ENCODE measurements around the gene USP21.

The USP21 gene

DNA sequence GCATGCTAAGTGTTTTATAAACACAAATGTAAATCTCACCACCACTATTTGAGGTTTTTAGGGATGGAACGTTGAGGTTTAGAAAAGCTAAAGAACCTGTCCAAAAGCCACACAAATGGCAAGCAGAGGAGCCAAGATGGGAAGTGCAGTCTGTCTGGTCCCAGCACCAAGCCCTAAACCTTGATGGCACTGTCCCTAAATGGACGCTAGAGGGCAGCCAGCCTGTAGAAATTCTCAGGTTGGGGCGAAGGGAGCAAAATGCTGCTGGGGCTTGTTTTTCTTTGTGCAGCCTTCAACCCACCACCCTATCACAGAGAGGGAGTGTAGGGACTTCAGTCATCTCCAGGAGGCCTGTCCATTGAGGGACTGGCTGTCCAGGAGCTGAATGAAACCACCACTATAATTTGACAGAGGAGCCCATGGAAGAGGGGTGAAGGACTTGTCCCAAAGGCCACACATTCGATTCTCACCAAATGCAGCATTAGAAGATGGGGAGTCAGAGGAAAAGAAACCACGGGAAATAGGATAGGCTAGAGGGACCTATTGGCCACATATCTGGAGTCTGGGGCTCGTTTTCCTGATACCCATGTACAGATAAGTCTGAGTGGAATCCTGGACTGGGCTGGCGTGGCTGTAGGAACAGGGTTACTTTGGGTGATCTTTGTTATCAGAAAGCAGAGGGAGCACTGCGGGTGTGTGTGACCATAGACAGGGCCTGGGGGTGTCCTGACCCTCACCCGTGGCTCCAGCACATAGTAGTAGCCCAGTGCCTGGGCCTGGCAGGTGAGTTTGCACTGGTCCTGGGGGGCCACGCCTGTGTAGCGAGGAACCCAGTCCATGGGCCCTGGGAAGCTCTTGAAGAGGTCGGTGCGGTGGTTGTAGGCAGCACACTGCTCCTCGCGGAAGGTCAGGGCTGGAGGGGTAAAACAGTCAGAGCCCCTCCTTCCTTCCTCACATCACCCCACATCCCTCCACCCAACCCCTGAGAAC lies 33.5 kb downstream of the USP21 start:
- peak; percentile 27 to 39 (median 32) for DNase-seq (ENCODE audit: low read depth in 4 of 4, low spot score in 1 of 4)

DNA sequence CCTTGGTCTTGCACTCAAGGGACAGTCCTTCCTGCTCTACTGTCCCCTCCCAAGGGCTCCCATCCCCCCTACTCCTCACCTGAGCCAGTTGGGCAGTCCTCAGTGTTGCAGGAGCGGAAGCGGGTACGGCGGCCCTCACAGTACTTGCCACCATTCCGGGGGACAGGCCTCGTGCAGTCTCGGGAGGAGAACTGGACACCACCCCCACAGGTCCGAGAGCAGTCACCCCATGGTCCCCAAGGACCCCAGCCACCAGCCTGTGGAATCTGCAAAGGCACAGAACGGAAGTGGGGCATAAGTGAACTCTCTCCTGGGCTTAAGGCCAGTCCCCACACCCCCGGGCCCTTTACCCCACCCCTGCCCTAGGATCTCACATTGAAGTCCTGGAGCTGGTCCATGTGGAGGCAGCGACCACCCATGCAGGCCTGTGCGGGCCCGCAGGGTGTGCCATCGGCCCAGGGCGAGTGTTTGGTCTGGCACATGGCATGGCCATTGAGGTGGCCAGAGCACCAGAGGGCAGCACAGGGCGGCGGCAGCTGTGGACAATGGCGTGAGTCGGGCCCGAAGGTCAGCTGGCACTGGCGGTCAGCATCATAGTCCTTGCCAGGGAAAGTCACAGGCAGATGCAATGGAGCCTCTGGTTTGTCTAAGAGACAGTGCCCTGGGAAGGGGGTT lies 34.4 kb downstream of the USP21 start:
- DNase-seq (ENCODE audit: low read depth in 4 of 4, low spot score in 1 of 4), result no peak

DNA sequence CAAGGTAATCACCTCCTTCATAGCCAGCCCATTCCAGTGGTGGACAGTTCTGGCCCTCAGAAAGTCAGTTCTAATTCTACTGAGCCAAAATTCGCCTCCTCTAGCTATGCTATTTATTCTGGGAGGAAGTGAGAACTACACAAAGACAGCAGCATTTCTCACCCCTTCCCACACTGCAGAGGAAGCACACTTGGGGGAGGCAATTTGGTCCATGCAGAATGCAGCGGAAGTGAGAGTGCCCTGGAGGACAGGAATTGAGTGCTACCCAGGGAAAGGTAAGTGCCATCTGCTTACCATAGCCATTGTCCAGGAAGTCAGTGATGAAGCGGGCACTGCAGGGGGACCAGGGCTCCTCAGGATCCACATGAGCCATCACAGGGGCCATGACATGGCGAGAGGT lies 35.9 kb downstream of the USP21 start:
- DNase-seq (ENCODE audit: low read depth in 4 of 4, low spot score in 1 of 4), result no peak

DNA sequence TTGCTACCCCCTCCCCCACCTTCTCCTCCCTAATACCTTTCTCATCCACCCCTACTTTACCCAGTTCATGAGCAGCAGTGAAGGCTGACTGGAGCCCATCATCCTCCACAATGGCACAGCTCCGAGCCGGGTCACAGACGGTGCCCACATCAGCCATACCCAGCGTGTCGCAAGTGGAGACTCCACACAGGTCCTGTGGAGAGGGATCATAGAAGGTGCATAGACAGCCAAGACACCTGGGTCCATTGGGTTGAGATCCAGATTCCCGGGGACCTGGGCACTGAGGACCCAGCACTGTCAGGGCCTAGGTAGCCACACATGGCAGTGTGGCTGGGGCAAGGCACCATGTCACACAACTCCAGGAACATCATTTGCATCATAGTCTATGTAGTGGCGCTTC lies 36.8 kb downstream of the USP21 start:
- no peak for DNase-seq (ENCODE audit: low read depth in 4 of 4, low spot score in 1 of 4)

DNA sequence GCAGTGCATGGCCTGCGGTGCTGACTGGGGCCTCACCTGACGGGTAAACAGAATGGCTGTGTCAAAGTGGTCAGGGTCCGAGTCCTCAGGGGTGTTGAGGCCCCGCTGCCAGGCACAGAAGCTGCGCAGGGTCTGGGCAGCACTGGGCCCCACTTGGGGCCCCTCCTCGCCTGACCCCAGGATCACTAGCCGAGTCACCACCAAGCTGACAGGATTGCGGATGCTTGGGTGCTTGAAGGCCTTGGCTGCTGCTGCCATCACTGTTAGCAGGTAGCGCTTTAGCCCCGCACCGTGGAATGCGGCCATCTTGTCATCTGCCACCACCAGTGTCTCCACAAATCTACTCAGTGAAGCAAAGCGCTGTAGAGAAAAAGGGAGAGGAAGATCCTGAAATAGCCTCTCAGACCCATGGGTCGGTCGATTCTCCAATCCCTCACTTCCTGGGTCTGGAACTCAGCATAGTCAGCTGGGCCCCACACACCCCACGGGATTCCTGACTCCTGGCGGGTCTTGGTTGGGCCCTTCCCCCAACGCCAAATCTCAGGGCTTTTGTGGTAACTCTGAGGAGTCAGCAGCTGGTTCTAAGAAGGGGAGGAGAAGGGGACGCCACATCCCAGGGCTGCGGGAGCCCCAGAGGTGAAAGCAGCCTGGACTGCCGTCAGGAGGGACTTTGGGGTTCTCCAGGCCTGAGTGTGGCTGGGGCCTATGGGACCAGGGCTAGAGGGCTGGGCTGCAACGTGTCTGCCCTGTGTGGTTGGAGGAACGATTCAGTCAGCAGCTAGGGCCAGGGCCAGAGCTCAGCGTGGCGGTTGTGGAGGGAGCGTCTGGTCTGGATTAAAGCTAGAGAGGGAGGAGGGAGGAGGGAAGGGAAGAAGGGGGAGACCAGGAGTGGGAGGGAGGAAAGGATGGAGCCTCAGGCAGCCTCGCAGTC lies 37.5 kb downstream of the USP21 start:
- no peak for DNase-seq (ENCODE audit: low read depth in 4 of 4, low spot score in 1 of 4)

DNA sequence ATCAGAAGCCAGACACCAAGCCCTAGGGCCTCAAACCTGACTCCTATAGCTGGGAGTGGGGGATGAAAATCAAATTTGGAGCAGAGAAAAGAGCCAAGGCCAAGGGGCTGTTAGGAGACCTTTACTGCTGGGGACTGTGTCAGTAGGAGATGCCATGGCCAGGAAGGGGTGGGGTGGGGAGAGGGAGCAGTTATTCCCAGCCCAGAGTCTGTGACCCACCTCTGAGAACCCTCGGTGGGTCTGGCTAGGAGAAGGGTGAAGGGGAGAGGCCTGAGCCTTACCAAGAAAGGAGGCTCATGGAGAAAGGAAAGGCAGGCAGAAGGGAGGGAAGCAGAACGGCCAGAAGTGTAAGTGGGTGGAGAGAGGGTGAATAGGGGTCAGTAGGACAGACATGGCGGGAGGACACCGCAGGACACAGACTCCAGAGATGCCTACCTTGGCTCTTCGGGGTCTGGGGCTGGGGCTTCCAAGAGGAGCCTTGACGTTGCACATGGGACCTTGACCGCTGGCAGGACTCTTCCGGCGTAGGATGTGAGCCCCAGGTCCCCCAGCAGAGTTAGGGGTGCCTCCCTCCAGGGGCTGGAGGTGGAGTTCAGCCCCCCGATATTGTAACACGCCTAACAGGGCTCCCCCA lies 38.4 kb downstream of the USP21 start:
- no peak for DNase-seq (ENCODE audit: low read depth in 4 of 4, low spot score in 1 of 4)

DNA sequence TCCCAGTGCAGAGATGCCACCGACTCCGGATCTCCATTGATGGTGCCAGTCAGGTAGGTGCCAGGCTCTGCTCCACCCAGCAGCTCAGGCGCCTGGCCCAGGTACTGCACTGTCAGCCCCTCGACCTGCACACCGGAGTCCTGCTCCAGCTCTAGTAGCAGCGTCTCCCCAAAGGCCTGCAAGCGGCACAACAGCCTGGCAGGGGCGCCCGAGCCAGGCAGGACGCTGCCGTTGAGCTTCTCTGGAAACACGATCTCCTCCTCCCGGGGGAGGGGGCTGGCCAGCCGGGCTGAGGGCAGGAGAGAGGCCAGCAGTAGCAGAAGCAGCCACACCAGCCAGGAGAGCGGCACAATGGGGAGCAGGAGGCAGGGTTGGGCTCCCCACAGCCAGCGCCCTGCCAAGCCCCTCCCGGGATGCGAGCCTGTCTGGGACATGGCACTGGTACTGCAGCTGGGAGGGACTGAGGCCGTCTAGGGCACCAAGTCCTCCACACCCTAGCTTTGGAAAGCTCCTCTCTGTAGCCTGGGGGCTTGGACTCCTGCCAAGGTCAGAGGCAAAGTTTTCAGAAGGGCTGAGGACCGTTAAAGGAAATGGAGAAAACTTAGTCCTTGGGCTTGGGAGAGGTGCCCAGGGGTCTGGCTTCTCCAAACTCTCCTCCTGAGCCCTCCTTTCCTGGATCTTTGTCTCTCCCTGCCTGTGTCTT lies 39.0 kb downstream of the USP21 start:
- DNase-seq (ENCODE audit: low read depth in 4 of 4, low spot score in 1 of 4), result no peak

DNA sequence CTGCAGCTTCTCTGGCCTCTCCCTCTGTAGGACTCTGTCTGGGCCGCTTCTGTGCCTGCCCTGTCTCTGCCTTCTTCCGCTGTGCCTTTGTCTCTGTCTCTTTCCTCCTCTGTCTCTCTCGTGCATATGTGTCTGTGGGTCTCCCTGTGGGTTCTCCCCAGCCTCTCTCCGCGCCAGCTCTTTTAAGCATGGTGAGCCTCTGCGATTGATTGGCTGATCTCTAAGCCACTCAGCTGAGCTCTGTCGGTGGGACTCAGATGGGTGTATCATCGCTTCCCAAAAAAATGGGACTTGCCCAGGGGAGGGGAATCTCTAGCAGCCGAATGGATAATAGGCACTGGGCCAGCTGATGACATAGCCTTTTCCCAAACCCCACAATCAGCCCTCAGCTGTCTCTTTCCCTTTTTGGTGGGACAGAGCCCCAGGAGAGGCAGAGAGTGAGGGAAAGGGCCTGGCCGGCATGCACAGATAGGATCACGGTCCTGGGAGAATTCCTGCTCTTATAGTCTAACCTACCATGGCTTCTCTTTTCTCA lies 39.7 kb downstream of the USP21 start, which contains the start of gene ADAMTS4:
TSS of gene ADAMTS4 (minus strand) at position 158 of the 535 bp plus-strand sequence. CDS start 427 bp downstream, outside the sequence.
- DNase-seq (ENCODE audit: low read depth in 4 of 4, low spot score in 1 of 4), result no peak

DNA sequence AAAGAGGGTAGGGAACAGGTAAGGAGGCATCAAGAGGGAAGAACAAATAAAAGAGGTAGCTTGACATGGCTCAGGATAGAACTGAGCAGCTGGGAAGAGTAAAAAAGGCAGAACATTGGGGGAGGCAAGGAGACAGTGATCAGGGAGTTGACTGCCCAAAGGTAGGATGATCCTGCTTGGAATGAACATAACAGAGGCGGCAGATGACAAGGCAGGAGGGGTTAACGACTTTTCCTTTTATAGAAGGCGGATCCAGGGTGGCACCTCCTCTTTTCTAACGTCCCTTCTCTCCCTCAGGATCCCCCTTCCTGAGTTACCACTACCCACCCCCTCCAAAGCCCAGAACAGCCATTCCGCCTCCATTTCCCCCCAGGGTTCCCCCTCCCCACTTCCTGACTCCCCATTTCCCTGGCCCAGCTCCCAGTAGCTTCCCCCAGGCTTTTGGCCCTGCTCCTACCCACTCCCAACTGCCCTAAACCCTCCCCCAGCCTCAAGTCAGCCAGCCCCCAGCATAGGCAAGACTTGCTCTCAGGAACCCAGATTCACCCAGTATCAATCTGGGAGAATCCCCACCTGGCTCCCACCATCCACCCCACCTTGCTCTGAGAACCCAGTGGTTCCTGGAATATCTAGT lies 40.3 kb downstream of the USP21 start:
- no peak for DNase-seq (ENCODE audit: low read depth in 4 of 4, low spot score in 1 of 4)

DNA sequence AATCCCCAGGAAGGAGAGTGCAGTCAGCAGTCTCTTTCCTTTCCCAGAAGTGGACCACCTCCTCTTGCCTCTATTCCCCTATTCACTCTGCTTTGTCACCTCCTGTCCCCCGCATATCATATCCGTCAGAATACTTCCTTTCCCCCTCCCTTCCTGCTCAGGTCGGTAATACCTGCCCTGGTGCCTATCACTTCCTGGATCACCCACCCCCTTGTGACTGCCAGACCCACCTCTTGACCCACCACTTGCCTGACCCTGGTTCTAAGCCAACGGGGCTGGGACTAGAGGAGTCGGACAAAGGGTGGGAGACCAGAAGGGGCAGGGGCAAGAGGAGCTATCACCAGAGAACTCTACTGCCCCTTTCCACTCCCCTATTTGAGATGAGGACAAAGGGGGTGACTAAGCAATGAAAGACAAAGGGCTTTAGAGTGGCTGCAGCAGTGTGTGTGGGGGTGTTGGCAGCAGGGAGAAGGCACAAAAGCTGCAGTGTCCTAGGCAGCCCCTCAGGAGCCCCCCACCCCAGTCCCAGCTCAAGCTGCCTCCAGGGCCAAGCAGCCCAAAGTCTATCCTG lies 41.2 kb downstream of the USP21 start:
- no peak for DNase-seq (ENCODE audit: low read depth in 4 of 4, low spot score in 1 of 4)

DNA sequence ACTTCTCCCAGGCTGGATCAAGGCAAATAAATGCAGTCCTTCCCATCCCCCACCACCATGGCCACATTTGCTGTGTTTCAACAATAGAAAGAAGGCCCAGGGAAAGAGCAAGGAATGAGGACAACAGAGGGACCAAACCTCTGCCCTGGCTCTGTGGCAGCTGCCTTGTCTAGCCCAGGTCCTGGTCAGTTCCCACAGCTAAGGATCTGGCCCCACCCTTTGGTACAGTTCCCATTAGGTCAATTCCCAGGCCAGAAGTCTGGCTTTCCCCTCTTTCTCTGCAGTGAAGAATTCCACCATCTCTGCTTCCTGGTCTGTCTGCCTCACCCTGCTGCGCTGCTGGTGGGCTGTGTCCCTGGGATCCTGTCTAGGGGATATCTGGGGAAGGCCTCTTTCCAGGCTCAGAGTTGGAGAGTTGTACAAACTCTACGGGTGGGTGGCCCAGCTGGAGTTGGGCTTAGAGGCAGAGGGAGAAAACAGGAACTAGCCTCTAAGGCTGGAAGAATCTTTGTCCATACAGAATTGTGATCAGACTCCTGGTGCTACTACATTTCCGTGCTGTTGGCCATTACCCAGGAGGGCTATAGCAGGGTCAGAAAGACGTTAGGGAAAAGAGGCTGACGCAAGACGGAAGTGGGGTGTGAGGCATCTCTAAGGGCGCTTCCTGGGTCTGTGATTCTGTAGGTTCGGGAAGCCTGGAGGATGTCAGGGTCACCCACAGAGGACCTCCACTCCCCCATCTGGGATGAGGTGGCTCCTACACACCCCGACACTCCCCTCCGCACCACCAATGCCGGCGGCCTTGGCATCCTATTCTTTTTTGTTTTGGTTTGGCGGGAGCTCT lies 41.9 kb downstream of the USP21 start:
- no peak for DNase-seq (ENCODE audit: low read depth in 4 of 4, low spot score in 1 of 4)

DNA sequence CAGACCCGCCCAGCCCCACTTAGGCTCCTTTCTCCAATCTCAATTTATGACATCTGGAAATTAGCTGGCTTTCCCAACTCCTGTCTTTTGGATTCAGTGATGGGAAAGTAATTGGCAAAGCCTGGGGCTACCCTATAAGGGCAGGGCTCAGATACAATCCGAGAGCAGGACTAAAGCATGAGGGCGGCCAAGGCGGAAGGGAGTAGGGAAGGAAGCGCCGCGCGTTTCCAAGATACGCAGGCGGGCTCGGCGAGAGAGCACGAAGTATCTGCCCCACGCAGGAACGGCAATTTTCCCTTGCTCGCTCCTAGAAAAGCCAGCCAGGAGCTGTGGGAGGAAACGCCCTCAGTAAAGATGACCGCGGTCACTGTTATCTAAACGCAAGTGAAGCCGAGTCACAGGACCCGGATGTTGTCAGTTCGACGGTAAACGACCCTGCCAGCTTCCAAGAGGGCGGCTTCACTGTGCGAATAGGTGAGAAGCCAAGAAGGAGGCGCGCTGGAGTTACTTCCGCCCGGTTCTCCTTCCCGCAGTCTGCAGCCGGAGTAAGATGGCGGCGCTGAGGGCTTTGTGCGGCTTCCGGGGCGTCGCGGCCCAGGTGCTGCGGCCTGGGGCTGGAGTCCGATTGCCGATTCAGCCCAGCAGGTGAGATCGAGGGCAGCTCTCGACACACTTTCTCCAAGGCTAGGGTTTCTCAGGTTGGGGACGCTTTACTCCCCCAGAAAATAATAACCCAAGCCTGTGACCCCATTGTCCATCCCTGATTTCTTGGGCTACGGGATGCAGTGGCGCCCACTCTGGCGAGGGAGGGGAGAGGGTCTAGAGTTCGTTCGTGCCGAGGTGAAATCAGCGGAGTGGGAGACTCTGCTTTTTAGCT lies 42.8 kb downstream of the USP21 start, which contains the start of gene NDUFS2:
TSS of gene NDUFS2 (plus strand) at position 532 of the 877 bp plus-strand sequence. CDS start at position 551, 19 bp downstream.
- DNase-seq (ENCODE audit: low read depth in 4 of 4, low spot score in 1 of 4), result peak; percentile 79 to 91 (median 86)

DNA sequence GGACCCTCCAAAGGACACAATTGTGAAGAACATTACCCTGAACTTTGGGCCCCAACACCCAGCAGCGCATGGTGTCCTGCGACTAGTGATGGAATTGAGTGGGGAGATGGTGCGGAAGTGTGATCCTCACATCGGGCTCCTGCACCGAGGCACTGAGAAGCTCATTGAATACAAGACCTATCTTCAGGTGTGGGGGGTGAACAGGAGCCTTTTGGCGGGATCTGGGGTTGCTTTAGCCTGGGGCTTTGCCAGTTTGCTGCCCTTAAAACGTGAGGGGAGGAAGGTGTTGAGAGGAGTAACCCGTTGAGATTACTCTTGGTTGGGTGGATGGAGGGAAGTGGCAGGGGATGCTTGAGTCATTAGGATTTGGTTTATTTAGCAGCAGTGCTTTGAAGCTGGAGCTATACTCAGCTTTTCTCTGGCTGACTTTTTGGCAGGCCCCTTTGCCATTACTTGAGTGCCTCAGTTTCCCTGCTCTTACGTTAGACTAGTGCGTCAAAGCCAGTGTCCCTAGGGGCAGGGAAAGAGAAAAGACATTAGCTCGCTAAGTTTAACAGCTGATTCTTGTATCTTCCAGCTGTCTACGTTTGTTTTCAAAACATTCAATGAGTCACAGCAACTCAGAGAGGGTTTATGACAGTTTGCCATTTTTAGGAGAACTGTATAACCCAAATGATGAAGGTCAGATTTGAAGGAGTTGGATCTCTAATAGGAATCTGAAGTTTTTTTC lies 47.3 kb downstream of the USP21 start:
- no peak for DNase-seq (ENCODE audit: low read depth in 4 of 4, low spot score in 1 of 4)

DNA sequence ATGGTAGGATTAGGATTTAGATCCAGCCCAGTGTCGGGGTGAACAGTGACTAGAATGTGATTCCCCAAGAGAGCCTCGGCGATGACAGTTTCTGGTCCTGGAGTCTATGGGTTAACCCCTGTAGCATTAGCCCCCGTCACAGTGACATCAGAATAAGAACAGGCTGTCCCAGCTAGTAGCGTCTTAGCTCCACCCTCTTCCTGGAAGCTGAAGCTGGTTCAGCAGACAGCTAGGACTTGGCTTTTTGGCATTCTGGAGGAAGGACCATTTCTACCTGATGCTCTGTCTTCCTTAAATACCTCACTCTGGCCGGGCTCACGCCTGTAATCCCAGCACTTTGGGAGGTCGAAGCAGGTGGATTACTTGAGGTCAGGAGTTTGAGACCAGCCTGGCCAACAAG lies 47.9 kb downstream of the USP21 start:
- no peak for DNase-seq (ENCODE audit: low read depth in 4 of 4, low spot score in 1 of 4)

DNA sequence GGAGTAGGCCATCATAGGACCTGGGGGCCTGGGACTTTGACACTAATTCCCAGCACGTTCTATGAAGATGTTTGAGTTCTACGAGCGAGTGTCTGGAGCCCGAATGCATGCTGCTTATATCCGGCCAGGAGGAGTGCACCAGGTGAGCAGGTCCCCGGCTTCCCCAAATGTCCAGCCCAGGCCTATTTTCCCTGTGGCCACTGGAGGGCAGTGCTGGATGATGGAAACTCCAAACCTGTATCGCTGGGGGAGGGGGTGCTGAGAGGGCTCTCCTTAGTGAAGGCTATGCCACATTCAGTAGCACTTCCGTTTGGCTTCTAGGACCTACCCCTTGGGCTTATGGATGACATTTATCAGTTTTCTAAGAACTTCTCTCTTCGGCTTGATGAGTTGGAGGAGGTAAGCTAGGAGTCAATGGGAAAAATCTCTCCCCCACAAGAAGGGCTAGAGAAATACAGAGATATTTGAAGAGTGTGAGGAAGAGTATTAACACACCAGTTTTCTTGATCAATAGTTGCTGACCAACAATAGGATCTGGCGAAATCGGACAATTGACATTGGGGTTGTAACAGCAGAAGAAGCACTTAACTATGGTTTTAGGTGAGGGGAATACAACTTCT lies 50.6 kb downstream of the USP21 start:
- peak in 3 of 4 experiments; percentile 29 to 54 (median 48) for DNase-seq (ENCODE audit: low read depth in 4 of 4, low spot score in 1 of 4)

DNA sequence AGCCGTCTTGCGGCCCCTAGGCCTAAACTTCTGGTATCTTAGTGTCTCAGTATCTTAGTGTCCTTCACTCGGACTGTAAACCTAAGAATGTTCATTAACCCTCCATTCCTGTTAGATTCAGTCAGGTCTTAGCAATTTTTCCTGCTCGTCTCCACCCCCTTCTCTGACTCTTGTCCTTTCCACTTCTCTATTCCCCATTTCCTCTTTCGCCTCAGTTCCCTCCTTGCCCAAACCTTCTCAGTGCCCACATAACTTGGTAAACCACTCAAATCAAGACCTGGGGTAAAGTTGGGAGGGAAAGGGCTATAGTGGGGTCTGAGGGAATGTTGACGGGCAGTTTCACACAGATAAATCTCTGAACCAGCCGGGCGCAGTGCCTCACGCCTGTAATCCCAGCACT lies 55.1 kb downstream of the USP21 start:
- DNase-seq (ENCODE audit: low read depth in 4 of 4, low spot score in 1 of 4), result no peak
